A549 (cell line): ENCODE measurements around the gene TMPRSS4.

Source experiments
- EP300 ChIP-seq, 2 experiments: fragments of >200 bp; sonication (Bioruptor Twin); formaldehyde crosslinking; IDR thresholded peaks; 2 replicates in 1 of 2; 3 replicates in 1 of 2; pipeline ENCODE4 v1.6.1; 2016 to 2017
- ESRRA ChIP-seq: fragments of 150-350 bp; IDR thresholded peaks from 2 replicates; pipeline ENCODE4 v1.6.1; 2014; ENCODE audit warnings: mild to moderate bottlenecking, low read length, borderline replicate concordance
- JUNB ChIP-seq: fragments of >200 bp; sonication (Bioruptor Twin); formaldehyde crosslinking; IDR thresholded peaks from 2 replicates; pipeline ENCODE4 v1.6.1; 2016
- POLR2A ChIP-seq: IDR thresholded peaks from 2 replicates; pipeline ENCODE4 v1.6.1; 2012; ENCODE audit warnings: mild to moderate bottlenecking, low read length
- RFX5 ChIP-seq: fragments of 450-650 bp; IDR thresholded peaks from 2 replicates; pipeline ENCODE4 v1.7.1; 2014; ENCODE audit warnings: antibody characterized with exemption, mild to moderate bottlenecking, moderate library complexity
- RNF2 ChIP-seq: fragments of 200-600 bp; sonication (generic); IDR thresholded peaks from 2 replicates; pipeline ENCODE4 v1.6.1; 2016; ENCODE audit warnings: low read depth, mild to moderate bottlenecking, antibody characterized with exemption, moderate library complexity, borderline replicate concordance
- SMC3 ChIP-seq: fragments of >200 bp; sonication (Bioruptor Twin); formaldehyde crosslinking; IDR thresholded peaks from 3 replicates; pipeline ENCODE4 v1.6.1; 2018; ENCODE audit warnings: inconsistent platforms
- TP53 ChIP-seq: fragments of 250-450 bp; sonication (Bioruptor Pico); IDR thresholded peaks from 2 replicates; pipeline ENCODE4 v1.5.0; 2021; ENCODE audit warnings: mild to moderate bottlenecking, moderate library complexity
- ZC3H11A ChIP-seq: fragments of 450-650 bp; IDR thresholded peaks from 2 replicates; pipeline ENCODE4 v1.6.1; 2014; ENCODE audit warnings: antibody characterized with exemption, mild to moderate bottlenecking
- TF ChIP-seq, protein P1 (sequence below): fragments of >200 bp; sonication (Bioruptor Twin); formaldehyde crosslinking; IDR thresholded peaks from 2 replicates; pipeline ENCODE4 v1.6.1; 2016
- TF ChIP-seq, protein P2 (sequence below): fragments of >200 bp; sonication (Bioruptor Twin); formaldehyde crosslinking; IDR thresholded peaks from 3 replicates; pipeline ENCODE4 v1.5.1; 2016
- TF ChIP-seq, protein P3 (sequence below): fragments of 150-350 bp; IDR thresholded peaks from 2 replicates; pipeline ENCODE4 v1.6.1; 2014; ENCODE audit warnings: low read depth, mild to moderate bottlenecking, low read length
- TF ChIP-seq, protein P4 (sequence below): IDR thresholded peaks from 2 replicates; pipeline ENCODE4 v1.6.1; 2012
- TF ChIP-seq, protein P5 (sequence below): fragments of 200-600 bp; sonication (generic); IDR thresholded peaks from 2 replicates; pipeline ENCODE4 v1.6.1; 2016; ENCODE audit warnings: antibody characterized with exemption, mild to moderate bottlenecking, moderate library complexity

DNA sequence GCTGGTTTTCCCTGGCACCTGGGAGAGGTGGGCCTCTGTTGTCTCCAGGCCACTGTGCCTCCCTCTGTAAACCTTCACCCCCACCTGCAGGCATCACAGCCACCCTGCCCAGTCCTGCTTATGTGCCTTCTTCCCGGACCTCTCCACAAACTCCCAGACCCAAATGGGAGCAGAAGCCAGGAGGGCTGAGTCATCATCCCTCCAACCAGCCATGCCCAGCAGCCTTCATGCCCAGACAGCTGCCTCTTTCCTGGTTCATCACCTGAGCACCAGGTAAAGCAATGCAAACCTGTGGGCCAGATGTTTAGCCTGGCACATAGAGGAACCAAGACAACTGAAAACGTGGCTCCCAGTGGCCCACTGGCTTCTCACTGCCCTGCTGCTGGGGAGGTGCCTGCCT, 2.1 kb upstream of the TMPRSS4 start:
- TF ChIP-seq POLR2A (no peak), JUNB (no peak), SMC3 (no peak), TP53 (CRISPR knock-in tag) (no peak), RFX5 (no peak), ESRRA (no peak), EP300 (IDR thresholded peaks at IDR 0.05) (no peak), ZC3H11A (no peak), RNF2 (no peak)
- TF ChIP-seq, protein P1, sequence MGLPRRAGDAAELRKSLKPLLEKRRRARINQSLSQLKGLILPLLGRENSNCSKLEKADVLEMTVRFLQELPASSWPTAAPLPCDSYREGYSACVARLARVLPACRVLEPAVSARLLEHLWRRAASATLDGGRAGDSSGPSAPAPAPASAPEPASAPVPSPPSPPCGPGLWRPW = no peak
- TF ChIP-seq, protein P2, sequence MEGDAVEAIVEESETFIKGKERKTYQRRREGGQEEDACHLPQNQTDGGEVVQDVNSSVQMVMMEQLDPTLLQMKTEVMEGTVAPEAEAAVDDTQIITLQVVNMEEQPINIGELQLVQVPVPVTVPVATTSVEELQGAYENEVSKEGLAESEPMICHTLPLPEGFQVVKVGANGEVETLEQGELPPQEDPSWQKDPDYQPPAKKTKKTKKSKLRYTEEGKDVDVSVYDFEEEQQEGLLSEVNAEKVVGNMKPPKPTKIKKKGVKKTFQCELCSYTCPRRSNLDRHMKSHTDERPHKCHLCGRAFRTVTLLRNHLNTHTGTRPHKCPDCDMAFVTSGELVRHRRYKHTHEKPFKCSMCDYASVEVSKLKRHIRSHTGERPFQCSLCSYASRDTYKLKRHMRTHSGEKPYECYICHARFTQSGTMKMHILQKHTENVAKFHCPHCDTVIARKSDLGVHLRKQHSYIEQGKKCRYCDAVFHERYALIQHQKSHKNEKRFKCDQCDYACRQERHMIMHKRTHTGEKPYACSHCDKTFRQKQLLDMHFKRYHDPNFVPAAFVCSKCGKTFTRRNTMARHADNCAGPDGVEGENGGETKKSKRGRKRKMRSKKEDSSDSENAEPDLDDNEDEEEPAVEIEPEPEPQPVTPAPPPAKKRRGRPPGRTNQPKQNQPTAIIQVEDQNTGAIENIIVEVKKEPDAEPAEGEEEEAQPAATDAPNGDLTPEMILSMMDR = no peak
- TF ChIP-seq, protein P3, sequence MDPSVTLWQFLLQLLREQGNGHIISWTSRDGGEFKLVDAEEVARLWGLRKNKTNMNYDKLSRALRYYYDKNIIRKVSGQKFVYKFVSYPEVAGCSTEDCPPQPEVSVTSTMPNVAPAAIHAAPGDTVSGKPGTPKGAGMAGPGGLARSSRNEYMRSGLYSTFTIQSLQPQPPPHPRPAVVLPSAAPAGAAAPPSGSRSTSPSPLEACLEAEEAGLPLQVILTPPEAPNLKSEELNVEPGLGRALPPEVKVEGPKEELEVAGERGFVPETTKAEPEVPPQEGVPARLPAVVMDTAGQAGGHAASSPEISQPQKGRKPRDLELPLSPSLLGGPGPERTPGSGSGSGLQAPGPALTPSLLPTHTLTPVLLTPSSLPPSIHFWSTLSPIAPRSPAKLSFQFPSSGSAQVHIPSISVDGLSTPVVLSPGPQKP = no peak
- TF ChIP-seq, protein P4, sequence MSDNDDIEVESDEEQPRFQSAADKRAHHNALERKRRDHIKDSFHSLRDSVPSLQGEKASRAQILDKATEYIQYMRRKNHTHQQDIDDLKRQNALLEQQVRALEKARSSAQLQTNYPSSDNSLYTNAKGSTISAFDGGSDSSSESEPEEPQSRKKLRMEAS = no peak
- TF ChIP-seq, protein P5, sequence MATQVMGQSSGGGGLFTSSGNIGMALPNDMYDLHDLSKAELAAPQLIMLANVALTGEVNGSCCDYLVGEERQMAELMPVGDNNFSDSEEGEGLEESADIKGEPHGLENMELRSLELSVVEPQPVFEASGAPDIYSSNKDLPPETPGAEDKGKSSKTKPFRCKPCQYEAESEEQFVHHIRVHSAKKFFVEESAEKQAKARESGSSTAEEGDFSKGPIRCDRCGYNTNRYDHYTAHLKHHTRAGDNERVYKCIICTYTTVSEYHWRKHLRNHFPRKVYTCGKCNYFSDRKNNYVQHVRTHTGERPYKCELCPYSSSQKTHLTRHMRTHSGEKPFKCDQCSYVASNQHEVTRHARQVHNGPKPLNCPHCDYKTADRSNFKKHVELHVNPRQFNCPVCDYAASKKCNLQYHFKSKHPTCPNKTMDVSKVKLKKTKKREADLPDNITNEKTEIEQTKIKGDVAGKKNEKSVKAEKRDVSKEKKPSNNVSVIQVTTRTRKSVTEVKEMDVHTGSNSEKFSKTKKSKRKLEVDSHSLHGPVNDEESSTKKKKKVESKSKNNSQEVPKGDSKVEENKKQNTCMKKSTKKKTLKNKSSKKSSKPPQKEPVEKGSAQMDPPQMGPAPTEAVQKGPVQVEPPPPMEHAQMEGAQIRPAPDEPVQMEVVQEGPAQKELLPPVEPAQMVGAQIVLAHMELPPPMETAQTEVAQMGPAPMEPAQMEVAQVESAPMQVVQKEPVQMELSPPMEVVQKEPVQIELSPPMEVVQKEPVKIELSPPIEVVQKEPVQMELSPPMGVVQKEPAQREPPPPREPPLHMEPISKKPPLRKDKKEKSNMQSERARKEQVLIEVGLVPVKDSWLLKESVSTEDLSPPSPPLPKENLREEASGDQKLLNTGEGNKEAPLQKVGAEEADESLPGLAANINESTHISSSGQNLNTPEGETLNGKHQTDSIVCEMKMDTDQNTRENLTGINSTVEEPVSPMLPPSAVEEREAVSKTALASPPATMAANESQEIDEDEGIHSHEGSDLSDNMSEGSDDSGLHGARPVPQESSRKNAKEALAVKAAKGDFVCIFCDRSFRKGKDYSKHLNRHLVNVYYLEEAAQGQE = no peak
